GM23338 (cell line): ENCODE data around the gene EZH2.

Source experiments
- CREB1 ChIP-seq: fragments of 250-450 bp; sonication (Bioruptor Pico); IDR thresholded peaks from 2 replicates; pipeline ENCODE4 v1.5.0; 2020; ENCODE audit warnings: low read depth, mild to moderate bottlenecking, moderate library complexity
- EZH2 ChIP-seq: fragments of 200-600 bp; sonication (generic); IDR thresholded peaks from one replicate; pipeline ENCODE4 v1.8.0; 2017; ENCODE audit warnings: antibody characterized with exemption, mild to moderate bottlenecking, low read depth; ENCODE audit not compliant: unreplicated experiment
- EZH2phosphoT487 ChIP-seq: fragments of 200-600 bp; sonication (generic); IDR thresholded peaks from one replicate; pipeline ENCODE4 v1.8.1; 2018; ENCODE audit warnings: antibody characterized with exemption; ENCODE audit not compliant: unreplicated experiment
- JUNB ChIP-seq: IDR thresholded peaks from one replicate; pipeline ENCODE4 v1.6.1; 2016; ENCODE audit warnings: antibody characterized with exemption; ENCODE audit not compliant: unreplicated experiment
- POLR2AphosphoS5 ChIP-seq: IDR thresholded peaks from 2 replicates; pipeline ENCODE4 v1.6.1; 2016; ENCODE audit warnings: antibody characterized with exemption, low read depth
- REST ChIP-seq: IDR thresholded peaks from one replicate; pipeline ENCODE4 v1.6.1; 2018; ENCODE audit warnings: antibody characterized with exemption; ENCODE audit not compliant: unreplicated experiment
- TF ChIP-seq, protein P1 (sequence below), 2 experiments: fragments of 200-600 bp in 1 of 2; sonication (generic) in 1 of 2; conservative IDR thresholded peaks; 2 replicates each; pipeline versions ENCODE4 v1.5.1 to v1.6.1; 2016 to 2017; ENCODE audit warnings: antibody characterized with exemption in 2 of 2, low read depth in 2 of 2, mild to moderate bottlenecking in 2 of 2, moderate library complexity in 1 of 2

- no peak for TF ChIP-seq JUNB
- no peak for TF ChIP-seq EZH2phosphoT487
- TF ChIP-seq, protein P1, sequence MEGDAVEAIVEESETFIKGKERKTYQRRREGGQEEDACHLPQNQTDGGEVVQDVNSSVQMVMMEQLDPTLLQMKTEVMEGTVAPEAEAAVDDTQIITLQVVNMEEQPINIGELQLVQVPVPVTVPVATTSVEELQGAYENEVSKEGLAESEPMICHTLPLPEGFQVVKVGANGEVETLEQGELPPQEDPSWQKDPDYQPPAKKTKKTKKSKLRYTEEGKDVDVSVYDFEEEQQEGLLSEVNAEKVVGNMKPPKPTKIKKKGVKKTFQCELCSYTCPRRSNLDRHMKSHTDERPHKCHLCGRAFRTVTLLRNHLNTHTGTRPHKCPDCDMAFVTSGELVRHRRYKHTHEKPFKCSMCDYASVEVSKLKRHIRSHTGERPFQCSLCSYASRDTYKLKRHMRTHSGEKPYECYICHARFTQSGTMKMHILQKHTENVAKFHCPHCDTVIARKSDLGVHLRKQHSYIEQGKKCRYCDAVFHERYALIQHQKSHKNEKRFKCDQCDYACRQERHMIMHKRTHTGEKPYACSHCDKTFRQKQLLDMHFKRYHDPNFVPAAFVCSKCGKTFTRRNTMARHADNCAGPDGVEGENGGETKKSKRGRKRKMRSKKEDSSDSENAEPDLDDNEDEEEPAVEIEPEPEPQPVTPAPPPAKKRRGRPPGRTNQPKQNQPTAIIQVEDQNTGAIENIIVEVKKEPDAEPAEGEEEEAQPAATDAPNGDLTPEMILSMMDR (conservative IDR thresholded peaks at IDR 0.05; ENCODE audit: low read depth in 2 of 2) = no peak
- no peak for TF ChIP-seq CREB1 (CRISPR knock-in tag)
- no peak for TF ChIP-seq EZH2
- no peak for TF ChIP-seq POLR2AphosphoS5
- TF ChIP-seq REST = no peak
Measured at GRCh38 chr7:148912151-148912550, 28.1 kb upstream of the EZH2 start.
